GM15510 (cell line): Measurements from ENCODE around the gene FRS2.

Experiments used
- POLR2A ChIP-seq: IDR thresholded peaks from 3 replicates; pipeline ENCODE4 v1.6.1; 2011; ENCODE audit warnings: borderline replicate concordance; ENCODE audit not compliant: insufficient read length; ENCODE audit errors: extremely low read depth

The FRS2 gene

GRCh38 chr12:69509904-69510827 is 40.0 kb downstream of the FRS2 start:
- no peak for TF ChIP-seq POLR2A

GRCh38 chr12:69511016-69511415 is 40.8 kb downstream of the FRS2 start:
- no peak for TF ChIP-seq POLR2A

- TF ChIP-seq POLR2A = no peak
Measured at GRCh38 chr12:69511469-69512267, 41.5 kb downstream of the FRS2 start.

- TF ChIP-seq POLR2A = no peak
Measured at GRCh38 chr12:69512820-69513219, 42.6 kb downstream of the FRS2 start.

- TF ChIP-seq POLR2A = no peak
Measured at GRCh38 chr12:69513297-69513696, 43.1 kb downstream of the FRS2 start.

- TF ChIP-seq POLR2A = no peak
Measured at GRCh38 chr12:69514111-69514510, 43.9 kb downstream of the FRS2 start.

- no peak for TF ChIP-seq POLR2A
Measured at GRCh38 chr12:69514845-69515244, 44.7 kb downstream of the FRS2 start.

- TF ChIP-seq POLR2A = no peak
Measured at GRCh38 chr12:69515394-69515930, 45.3 kb downstream of the FRS2 start.

- no peak for TF ChIP-seq POLR2A
Measured at GRCh38 chr12:69516950-69517349, 46.8 kb downstream of the FRS2 start.

- TF ChIP-seq POLR2A = no peak
Measured at GRCh38 chr12:69517406-69517805, 47.2 kb downstream of the FRS2 start.

GRCh38 chr12:69519871-69520270 is 49.7 kb downstream of the FRS2 start:
- no peak for TF ChIP-seq POLR2A

- no peak for TF ChIP-seq POLR2A
Measured at GRCh38 chr12:69523433-69524330, 53.5 kb downstream of the FRS2 start.

GRCh38 chr12:69524331-69524630 is 54.1 kb downstream of the FRS2 start:
- no peak for TF ChIP-seq POLR2A

GRCh38 chr12:69524755-69525469 is 54.7 kb downstream of the FRS2 start:
- TF ChIP-seq POLR2A = no peak
